HepG2 (cell line): Measurements from ENCODE around the gene XPO1. TPM values are rescaled to one million over a fixed set of nuclear protein-coding genes. Genes with fewer than 3 reads are reported as not detected.
A peak's percentile ranks its signal among the peaks of the same experiment; 100 is the strongest.

Source experiments
- BCL3 ChIP-seq: sonication (generic); formaldehyde crosslinking; IDR thresholded peaks from 2 replicates; pipeline ENCODE4 v1.5.1; 2020; ENCODE audit warnings: mild to moderate bottlenecking, missing genetic modification reagents, moderate library complexity
- CREM ChIP-seq, 2 experiments: sonication (generic) in 1 of 2; formaldehyde crosslinking in 1 of 2; IDR thresholded peaks; 2 replicates each; pipeline versions ENCODE4 v1.4.0 to v1.6.1; 2016 to 2020; ENCODE audit warnings: antibody characterized with exemption in 1 of 2, mild to moderate bottlenecking in 1 of 2, missing genetic modification reagents in 1 of 2
- ELF4 ChIP-seq: sonication (generic); formaldehyde crosslinking; IDR thresholded peaks from 2 replicates; pipeline ENCODE4 v1.5.0; 2020; ENCODE audit warnings: missing genetic modification reagents, mild to moderate bottlenecking, moderate library complexity, borderline replicate concordance
- FOXJ3 ChIP-seq: sonication (generic); formaldehyde crosslinking; IDR thresholded peaks from 2 replicates; pipeline ENCODE4 v1.4.0; 2020; ENCODE audit warnings: missing genetic modification reagents, mild to moderate bottlenecking, borderline replicate concordance
- HMG20A ChIP-seq: IDR thresholded peaks from 2 replicates; pipeline ENCODE4 v1.6.1; 2016; ENCODE audit warnings: borderline replicate concordance
- HOXA9 ChIP-seq: sonication (generic); formaldehyde crosslinking; IDR thresholded peaks from 2 replicates; pipeline ENCODE4 v1.8.1; 2022; ENCODE audit warnings: missing genetic modification reagents, mild to moderate bottlenecking, moderate library complexity, borderline replicate concordance
- IRF2 ChIP-seq: IDR thresholded peaks from 2 replicates; pipeline ENCODE4 v1.6.1; 2018; ENCODE audit warnings: missing genetic modification reagents, missing compliant biosample characterization
- JUNB ChIP-seq: sonication (generic); formaldehyde crosslinking; IDR thresholded peaks from 2 replicates; pipeline ENCODE4 v1.8.0; 2022; ENCODE audit warnings: missing genetic modification reagents, mild to moderate bottlenecking, borderline replicate concordance
- MBD4 ChIP-seq: IDR thresholded peaks from 2 replicates; pipeline ENCODE4 v1.6.1; 2012; ENCODE audit warnings: low read length, inconsistent platforms, borderline replicate concordance
- MTA3 ChIP-seq: sonication (generic); formaldehyde crosslinking; IDR thresholded peaks from 2 replicates; pipeline ENCODE4 v1.4.0; 2020; ENCODE audit warnings: missing genetic modification reagents
- NFE2 ChIP-seq: sonication (generic); formaldehyde crosslinking; IDR thresholded peaks from 2 replicates; pipeline ENCODE4 v1.4.0; 2020; ENCODE audit warnings: missing genetic modification reagents
- RAD21 ChIP-seq: fragments of 450-650 bp; formaldehyde crosslinking; IDR thresholded peaks from 2 replicates; pipeline ENCODE4 v1.5.0; 2020; ENCODE audit warnings: mild to moderate bottlenecking
- RARA ChIP-seq: IDR thresholded peaks from 2 replicates; pipeline ENCODE4 v1.6.1; 2016; ENCODE audit warnings: missing genetic modification reagents, missing compliant biosample characterization
- REL ChIP-seq: sonication (generic); formaldehyde crosslinking; conservative IDR thresholded peaks from 2 replicates; pipeline ENCODE4 v1.8.0; 2022; ENCODE audit warnings: mild to moderate bottlenecking, missing genetic modification reagents, moderate library complexity
- SRY ChIP-seq: sonication (generic); formaldehyde crosslinking; IDR thresholded peaks from 2 replicates; pipeline ENCODE4 v1.8.0; 2022; ENCODE audit warnings: mild to moderate bottlenecking, missing genetic modification reagents
- TGIF2 ChIP-seq: IDR thresholded peaks from 2 replicates; pipeline ENCODE4 v1.6.1; 2016; ENCODE audit warnings: control low read depth, missing compliant biosample characterization
- TSC22D2 ChIP-seq: sonication (generic); formaldehyde crosslinking; IDR thresholded peaks from 2 replicates; pipeline ENCODE4 v1.5.1; 2020; ENCODE audit warnings: missing genetic modification reagents, mild to moderate bottlenecking, borderline replicate concordance
- ZFP41 ChIP-seq: sonication (generic); formaldehyde crosslinking; IDR thresholded peaks from 2 replicates; pipeline ENCODE4 v1.4.0; 2020; ENCODE audit warnings: mild to moderate bottlenecking, missing genetic modification reagents, borderline replicate concordance
- ZIK1 ChIP-seq: sonication (generic); formaldehyde crosslinking; IDR thresholded peaks from 2 replicates; pipeline ENCODE4 v1.5.0; 2020; ENCODE audit warnings: mild to moderate bottlenecking, low read depth, missing genetic modification reagents, borderline replicate concordance
- ZNF264 ChIP-seq: sonication (generic); formaldehyde crosslinking; IDR thresholded peaks from 2 replicates; pipeline ENCODE4 v1.4.0; 2020; ENCODE audit warnings: missing genetic modification reagents
- ZNF329 ChIP-seq: sonication (generic); formaldehyde crosslinking; IDR thresholded peaks from 2 replicates; pipeline ENCODE4 v1.9.0; 2021; ENCODE audit warnings: low read depth, mild to moderate bottlenecking, missing genetic modification reagents
- ZNF343 ChIP-seq: sonication (generic); formaldehyde crosslinking; IDR thresholded peaks from 2 replicates; pipeline ENCODE4 v1.4.0; 2020; ENCODE audit warnings: mild to moderate bottlenecking, missing genetic modification reagents
- ZNF441 ChIP-seq: sonication (generic); formaldehyde crosslinking; IDR thresholded peaks from 2 replicates; pipeline ENCODE4 v1.7.0; 2021; ENCODE audit warnings: missing genetic modification reagents, borderline replicate concordance
- ZNF496 ChIP-seq: sonication (generic); formaldehyde crosslinking; IDR thresholded peaks from 2 replicates; pipeline ENCODE4 v1.8.1; 2023; ENCODE audit warnings: mild to moderate bottlenecking, moderate library complexity, missing genetic modification reagents; ENCODE audit not compliant: insufficient replicate concordance
- ZNF543 ChIP-seq: sonication (generic); formaldehyde crosslinking; IDR thresholded peaks from 2 replicates; pipeline ENCODE4 v1.4.0; 2020; ENCODE audit warnings: mild to moderate bottlenecking, missing genetic modification reagents
- ZNF547 ChIP-seq: sonication (generic); formaldehyde crosslinking; IDR thresholded peaks from 2 replicates; pipeline ENCODE4 v1.5.1; 2020; ENCODE audit warnings: mild to moderate bottlenecking, missing genetic modification reagents
- ZNF562 ChIP-seq: sonication (generic); formaldehyde crosslinking; IDR thresholded peaks from 2 replicates; pipeline ENCODE4 v1.8.0; 2022; ENCODE audit warnings: missing genetic modification reagents, borderline replicate concordance
- ZNF589 ChIP-seq: sonication (generic); formaldehyde crosslinking; conservative IDR thresholded peaks from 2 replicates; pipeline ENCODE4 v1.8.0; 2022; ENCODE audit warnings: mild to moderate bottlenecking, moderate library complexity, missing genetic modification reagents
- ZNF772 ChIP-seq: sonication (generic); formaldehyde crosslinking; IDR thresholded peaks from 2 replicates; pipeline ENCODE4 v1.5.0; 2020; ENCODE audit warnings: mild to moderate bottlenecking, missing genetic modification reagents
- ZNF777 ChIP-seq: sonication (generic); formaldehyde crosslinking; IDR thresholded peaks from 2 replicates; pipeline ENCODE4 v1.4.0; 2020; ENCODE audit warnings: missing genetic modification reagents
- ZSCAN25 ChIP-seq: sonication (generic); formaldehyde crosslinking; IDR thresholded peaks from 2 replicates; pipeline ENCODE4 v1.8.0; 2022; ENCODE audit warnings: mild to moderate bottlenecking, missing genetic modification reagents
- polyA plus RNA-seq, 8 experiments: library from polyadenylated mRNA; depleted of rRNA in 3 of 8; stranded (reverse) in 7 of 8; unstranded in 1 of 8; fragments of >200 nt; fragmentation: Illumina TruSeq in 4 of 8; extraction: Trizol in 4 of 8; gene quantifications; 2 replicates each; pipeline versions ENCODE4 v1.2.1 to v1.2.3, GENCODE V29; 2011 to 2016; ENCODE audit warnings: low read depth in 4 of 8, missing spikeins in 1 of 8, mixed read lengths in 1 of 8; ENCODE audit not compliant: insufficient read depth in 1 of 8
- total RNA-seq, 5 experiments: library from RNA; depleted of rRNA; stranded (reverse); fragments of >200 nt; fragmentation: Illumina TruSeq; extraction: Trizol; gene quantifications; 2 replicates each; pipeline ENCODE4 v1.2.3, GENCODE V29; 2016; ENCODE audit warnings: low read depth in 1 of 5

XPO1 gene
- total and polyA plus RNA-seq, 2 of the 13 experiments (the other 11 are each of a cell fraction or from before 2014, with no cell fraction given): 67.4 to 212 TPM

- TF ChIP-seq ZNF562 (no peak), ZNF329 (CRISPR knock-in tag) (no peak), RARA (no peak), BCL3 (CRISPR knock-in tag) (no peak), SRY (CRISPR knock-in tag) (no peak), CREM (IDR thresholded peaks at IDR 0.05) (no peak), CREM (CRISPR knock-in tag; IDR thresholded peaks at IDR 0.05) (no peak), ZNF772 (CRISPR knock-in tag) (0 out of 2 replicates have a peak, but pooled peaks have one; percentile 30), ZNF589 (CRISPR knock-in tag) (no peak), IRF2 (CRISPR knock-in tag) (0 out of 2 replicates have a peak, but pooled peaks have one; percentile 9), ZNF441 (CRISPR knock-in tag) (no peak), MBD4 (no peak), NFE2 (CRISPR knock-in tag) (no peak), REL (CRISPR knock-in tag) (0 out of 2 replicates have a peak, but pooled peaks have one; percentile 13), ELF4 (CRISPR knock-in tag) (peak; percentile 3; the same call in 1 of the 2 replicates), ZNF264 (CRISPR knock-in tag) (no peak), TGIF2 (no peak), ZIK1 (CRISPR knock-in tag) (no peak), ZNF547 (no peak), ZNF496 (CRISPR knock-in tag) (no peak), RAD21 (CRISPR knock-in tag) (no peak), ZFP41 (CRISPR knock-in tag) (no peak), HOXA9 (CRISPR knock-in tag) (0 out of 2 replicates have a peak, but pooled peaks have one; percentile 11), FOXJ3 (no peak), ZNF777 (CRISPR knock-in tag) (0 out of 2 replicates have a peak, but pooled peaks have one; percentile 9), JUNB (CRISPR knock-in tag) (no peak), ZSCAN25 (CRISPR knock-in tag) (no peak), ZNF543 (CRISPR knock-in tag) (no peak), TSC22D2 (CRISPR knock-in tag) (0 out of 2 replicates have a peak, but pooled peaks have one; percentile 1), HMG20A (CRISPR knock-in tag) (no peak), ZNF343 (no peak), MTA3 (CRISPR knock-in tag) (no peak)
Measured at GRCh38 chr2:61537277-61537949, 743 bp downstream of the XPO1 start (continued).
